Measurements from ENCODE around the gene USP36. TPM values are rescaled to one million over a fixed set of nuclear protein-coding genes. Genes with fewer than 3 reads are reported as not detected.

The USP36 gene
- total RNA-seq, 6 experiments from 2014 or later: 12.7 to 27.8 (median 18.7) TPM

DNA sequence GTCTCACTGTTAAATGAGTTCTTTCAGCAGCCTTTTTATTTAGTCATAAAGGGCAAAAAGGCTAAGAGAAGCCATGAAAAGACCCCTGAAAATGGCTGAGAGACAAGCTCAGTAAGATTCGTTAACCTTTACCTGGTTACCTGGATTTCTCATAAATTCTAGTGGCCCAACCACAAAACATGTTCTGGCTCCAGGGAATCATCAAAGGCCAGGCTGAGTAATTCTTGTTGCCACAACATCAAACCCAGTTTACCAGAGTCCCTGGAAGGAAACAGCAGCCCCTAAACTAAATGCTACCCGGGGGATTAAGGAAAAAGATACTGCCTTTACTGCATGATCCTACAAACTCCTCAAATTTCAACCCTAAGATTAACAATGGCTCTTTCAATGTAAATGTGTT, 74.4 kb downstream of the USP36 start:
- H3K27ac ChIP-seq: no peak overlapping the region
- no peak for ATAC-seq
- 82% methylated on average over 2 of the region's 2 CpGs for WGBS (ENCODE audit: insufficient coverage, low coverage, low lambda C conversion rate, missing lambda C conversion rate)
- H3K9me3 ChIP-seq: no peaks in the 10 kb centered on the region
- peaks cover 0 to 57% (median 12%) of the 10 kb centered on the region in 4 donors for H3K4me1 ChIP-seq
- H3K36me3 ChIP-seq: no peaks in the 10 kb centered on the region
- H3K27me3 ChIP-seq: no peaks in the 10 kb centered on the region
- no peak for DNase-seq
- no peak overlapping the region for H3K4me3 ChIP-seq
- intact Hi-C loops (cut with DNase I): no loop called here
- no peak for TF ChIP-seq POLR2A (IDR thresholded peaks at IDR 0.05)
- TF ChIP-seq, protein P1, sequence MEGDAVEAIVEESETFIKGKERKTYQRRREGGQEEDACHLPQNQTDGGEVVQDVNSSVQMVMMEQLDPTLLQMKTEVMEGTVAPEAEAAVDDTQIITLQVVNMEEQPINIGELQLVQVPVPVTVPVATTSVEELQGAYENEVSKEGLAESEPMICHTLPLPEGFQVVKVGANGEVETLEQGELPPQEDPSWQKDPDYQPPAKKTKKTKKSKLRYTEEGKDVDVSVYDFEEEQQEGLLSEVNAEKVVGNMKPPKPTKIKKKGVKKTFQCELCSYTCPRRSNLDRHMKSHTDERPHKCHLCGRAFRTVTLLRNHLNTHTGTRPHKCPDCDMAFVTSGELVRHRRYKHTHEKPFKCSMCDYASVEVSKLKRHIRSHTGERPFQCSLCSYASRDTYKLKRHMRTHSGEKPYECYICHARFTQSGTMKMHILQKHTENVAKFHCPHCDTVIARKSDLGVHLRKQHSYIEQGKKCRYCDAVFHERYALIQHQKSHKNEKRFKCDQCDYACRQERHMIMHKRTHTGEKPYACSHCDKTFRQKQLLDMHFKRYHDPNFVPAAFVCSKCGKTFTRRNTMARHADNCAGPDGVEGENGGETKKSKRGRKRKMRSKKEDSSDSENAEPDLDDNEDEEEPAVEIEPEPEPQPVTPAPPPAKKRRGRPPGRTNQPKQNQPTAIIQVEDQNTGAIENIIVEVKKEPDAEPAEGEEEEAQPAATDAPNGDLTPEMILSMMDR (IDR thresholded peaks at IDR 0.05): no peak

- DNase-seq (no peak), ATAC-seq (no peak)
- no peaks in the 10 kb centered on the region for H3K27me3 ChIP-seq
- no peaks in the 10 kb centered on the region for H3K9me3 ChIP-seq
- no peak overlapping the region for H3K27ac ChIP-seq
- intact Hi-C loops (cut with DNase I): no loop called here
- no peak overlapping the region for H3K4me3 ChIP-seq
- H3K4me1 ChIP-seq: peaks cover 0 to 61% (median 15%) of the 10 kb centered on the region in 4 donors
- 82% methylated on average over 3 of the region's 3 CpGs for WGBS (ENCODE audit: insufficient coverage, low coverage, low lambda C conversion rate, missing lambda C conversion rate)
- H3K36me3 ChIP-seq: no peaks in the 10 kb centered on the region
- TF ChIP-seq POLR2A (IDR thresholded peaks at IDR 0.05): no peak
- TF ChIP-seq, protein P1 (IDR thresholded peaks at IDR 0.05): no peak
These were observed 74.8 kb downstream of the USP36 start for GRCh38 chr17:78765821-78766220.

DNA sequence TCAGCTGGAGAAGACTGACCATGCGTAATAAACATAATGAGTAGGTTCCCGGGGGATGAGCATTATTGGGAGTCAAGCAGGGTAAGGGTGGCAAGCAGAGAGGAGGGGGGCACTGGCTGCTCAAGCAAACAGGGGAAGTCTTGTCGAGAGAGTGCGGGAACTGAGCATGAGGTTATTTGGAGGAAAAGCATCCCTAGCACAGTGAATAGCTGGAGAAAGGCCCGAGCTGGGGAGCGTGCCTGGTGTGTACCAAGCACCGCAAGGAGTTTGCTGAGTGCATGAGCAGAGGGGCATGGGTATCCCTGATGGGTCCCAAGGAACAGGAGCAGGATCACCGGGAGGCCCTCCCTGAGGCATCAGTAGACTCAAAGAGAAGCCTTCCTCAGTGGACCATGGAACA, 75.7 kb downstream of the USP36 start:
- Histone ChIP-seq H3K27ac (no peak overlapping the region), H3K9me3 (no peaks in the 10 kb centered on the region), H3K27me3 (no peaks in the 10 kb centered on the region), H3K4me3 (no peak overlapping the region), H3K4me1 (peaks cover 0 to 65% (median 15%) of the 10 kb centered on the region in 4 donors), H3K36me3 (no peaks in the 10 kb centered on the region)
- DNase-seq: no peak
- 50% methylated on average over 2 of the region's 8 CpGs for WGBS (ENCODE audit: insufficient coverage, low coverage, low lambda C conversion rate, missing lambda C conversion rate)
- no peak for ATAC-seq
- no peak for TF ChIP-seq POLR2A (IDR thresholded peaks at IDR 0.05)
- TF ChIP-seq, protein P1 (IDR thresholded peaks at IDR 0.05): no peak
- intact Hi-C loops (cut with DNase I): no loop called here

- intact Hi-C loops (cut with DNase I): no loop called here
- TF ChIP-seq, protein P1 (IDR thresholded peaks at IDR 0.05): no peak
- no peak for TF ChIP-seq POLR2A (IDR thresholded peaks at IDR 0.05)
- Histone ChIP-seq H3K9me3 (no peaks in the 10 kb centered on the region), H3K36me3 (no peaks in the 10 kb centered on the region), H3K27ac (no peak overlapping the region), H3K27me3 (no peaks in the 10 kb centered on the region), H3K4me3 (no peak overlapping the region), H3K4me1 (peaks cover 0 to 65% (median 10%) of the 10 kb centered on the region in 4 donors)
- WGBS (ENCODE audit: insufficient coverage, low coverage, low lambda C conversion rate, missing lambda C conversion rate): 94% methylated on average over 1 of the region's 3 CpGs
- DNase-seq (no peak), ATAC-seq (no peak)
These were observed 77.1 kb downstream of the USP36 start for GRCh38 chr17:78763561-78763960.

All from right lobe of liver (tissue), 6 donors.